Kidney epithelial cell (primary cell): ENCODE measurements around the gene PEX10. TPM values are rescaled to one million over a fixed set of nuclear protein-coding genes. Genes with fewer than 3 reads are reported as not detected.

Experiments used
- DNase-seq: peaks from one replicate; pipeline ENCODE4 v3.0.0-alpha.2; 2010; ENCODE audit warnings: low read depth
- H3K27me3 ChIP-seq: 2 replicates; pipeline ENCODE4 v1.6.0; 2011; ENCODE audit warnings: low read length; ENCODE audit not compliant: control insufficient read depth, insufficient read depth
- H3K36me3 ChIP-seq: 2 replicates; pipeline ENCODE4 v1.5.1; 2011; ENCODE audit warnings: low read length; ENCODE audit not compliant: control insufficient read depth, insufficient read depth
- H3K4me3 ChIP-seq: 2 replicates; pipeline ENCODE4 v1.5.1; 2011; ENCODE audit warnings: low read depth, mild to moderate bottlenecking, control low read depth, low read length
- total RNA-seq: library from RNA; depleted of rRNA; stranded (reverse); fragments of >200 nt; gene quantifications from 2 replicates; pipeline ENCODE4 v1.2.3, GENCODE V29; 2015
- TF ChIP-seq, protein P1 (sequence below): IDR thresholded peaks from 2 replicates; pipeline ENCODE4 v1.5.1; 2011; ENCODE audit warnings: mild to moderate bottlenecking, moderate library complexity, low read length, control low read depth, inconsistent platforms; ENCODE audit not compliant: insufficient read depth, poor library complexity, severe bottlenecking

Gene PEX10
- total RNA-seq, 1 donor from 2014 or later = 50.4 TPM

- H3K4me3 ChIP-seq = no peak overlapping the region
- no peak for DNase-seq
- TF ChIP-seq, protein P1, sequence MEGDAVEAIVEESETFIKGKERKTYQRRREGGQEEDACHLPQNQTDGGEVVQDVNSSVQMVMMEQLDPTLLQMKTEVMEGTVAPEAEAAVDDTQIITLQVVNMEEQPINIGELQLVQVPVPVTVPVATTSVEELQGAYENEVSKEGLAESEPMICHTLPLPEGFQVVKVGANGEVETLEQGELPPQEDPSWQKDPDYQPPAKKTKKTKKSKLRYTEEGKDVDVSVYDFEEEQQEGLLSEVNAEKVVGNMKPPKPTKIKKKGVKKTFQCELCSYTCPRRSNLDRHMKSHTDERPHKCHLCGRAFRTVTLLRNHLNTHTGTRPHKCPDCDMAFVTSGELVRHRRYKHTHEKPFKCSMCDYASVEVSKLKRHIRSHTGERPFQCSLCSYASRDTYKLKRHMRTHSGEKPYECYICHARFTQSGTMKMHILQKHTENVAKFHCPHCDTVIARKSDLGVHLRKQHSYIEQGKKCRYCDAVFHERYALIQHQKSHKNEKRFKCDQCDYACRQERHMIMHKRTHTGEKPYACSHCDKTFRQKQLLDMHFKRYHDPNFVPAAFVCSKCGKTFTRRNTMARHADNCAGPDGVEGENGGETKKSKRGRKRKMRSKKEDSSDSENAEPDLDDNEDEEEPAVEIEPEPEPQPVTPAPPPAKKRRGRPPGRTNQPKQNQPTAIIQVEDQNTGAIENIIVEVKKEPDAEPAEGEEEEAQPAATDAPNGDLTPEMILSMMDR = no peak
Observed at GRCh38 chr1:2356401-2356800, 56.0 kb downstream of the PEX10 start.

DNA sequence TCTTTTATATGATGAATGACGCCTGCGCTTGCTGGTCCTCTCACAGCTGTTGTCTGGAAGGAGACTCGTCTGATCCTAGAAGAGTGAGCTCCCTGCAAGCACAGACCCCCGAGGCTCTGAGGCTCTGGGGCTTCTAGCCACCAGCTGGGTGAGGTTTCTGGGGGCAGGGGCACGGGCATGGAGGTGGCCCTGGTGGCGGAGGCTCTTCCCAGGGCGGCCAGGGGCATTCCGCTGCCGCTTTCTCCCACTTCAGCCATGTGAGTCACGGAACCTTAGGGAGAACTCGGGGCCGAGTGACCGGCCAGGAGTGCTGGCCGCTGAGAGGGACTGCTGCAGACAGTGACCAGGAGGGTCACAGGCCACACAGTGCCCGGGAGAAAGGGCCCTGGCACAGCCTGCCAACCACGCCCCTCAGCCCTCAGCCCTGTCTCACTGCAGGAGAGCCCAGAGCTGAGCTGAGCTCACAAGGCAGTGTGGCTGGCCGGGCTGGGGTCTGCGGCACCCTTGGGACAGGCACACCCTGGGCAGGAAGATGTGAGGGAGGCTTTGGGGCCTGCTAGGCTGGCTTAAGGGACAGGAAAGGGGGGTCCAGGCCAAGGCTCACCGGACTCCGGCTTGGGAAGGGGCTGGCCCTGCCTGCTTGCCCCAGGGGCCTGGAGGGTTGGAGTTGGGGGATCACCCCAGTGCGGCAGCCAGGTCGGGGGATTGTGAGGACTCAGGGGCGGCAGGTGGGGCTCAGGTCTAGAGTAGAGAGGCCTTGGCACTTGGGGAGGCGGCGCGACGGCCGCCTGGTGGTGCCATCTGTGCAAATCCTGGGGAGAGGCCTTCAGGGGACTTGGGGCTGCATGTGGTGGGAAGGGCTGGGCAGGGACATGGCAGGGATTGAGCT, 56.7 kb downstream of the PEX10 start:
- H3K36me3 ChIP-seq = no peaks in the 10 kb centered on the region
- H3K27me3 ChIP-seq = peaks cover 6% of the 10 kb centered on the region
- TF ChIP-seq, protein P1 = no peak
- DNase-seq = no peak
- no peak overlapping the region for H3K4me3 ChIP-seq

More at GRCh38 chr1:2356401-2356800, 56.0 kb downstream of the PEX10 start:
- peaks cover 6% of the 10 kb centered on the region for H3K27me3 ChIP-seq
- H3K36me3 ChIP-seq = no peaks in the 10 kb centered on the region

- H3K4me3 ChIP-seq = no peak overlapping the region
- TF ChIP-seq, protein P1 = no peak
Observed at GRCh38 chr1:2354511-2355372, 57.6 kb downstream of the PEX10 start.

More at GRCh38 chr1:2354511-2355372, 57.6 kb downstream of the PEX10 start:
- H3K36me3 ChIP-seq = no peaks in the 10 kb centered on the region
- no peak for DNase-seq
- H3K27me3 ChIP-seq = peaks cover 6% of the 10 kb centered on the region

Other genes starting within 250 kb of the PEX10 start
- 50.6 and 65.8 TPM in 2 replicates for gene FAAP20, start 217.8 kb downstream of the PEX10 start, total RNA-seq
- gene SKI, start 184.2 kb downstream of the PEX10 start, total RNA-seq = 26.9 and 33.8 TPM in 2 replicates
- 7.7 and 8.4 TPM in 2 replicates for gene MORN1, start 21.0 kb downstream of the PEX10 start, total RNA-seq
- gene RER1, start 20.7 kb downstream of the PEX10 start, total RNA-seq = 79.1 and 92.8 TPM in 2 replicates
- 0.07 and 0.92 TPM in 2 replicates for gene PLCH2, start 63.7 kb upstream of the PEX10 start, total RNA-seq
- 25.5 and 28.9 TPM in 2 replicates for gene PANK4, start 114.0 kb upstream of the PEX10 start, total RNA-seq
- 0.71 TPM in 1 of 2 replicates, not detected in the other for gene HES5, start 117.7 kb upstream of the PEX10 start, total RNA-seq
- 14.7 and 16.8 TPM in 2 replicates for gene TNFRSF14, start 143.8 kb upstream of the PEX10 start, total RNA-seq
- 42.0 and 46.6 TPM in 2 replicates for gene PRXL2B, start 174.2 kb upstream of the PEX10 start, total RNA-seq
- 1.9 TPM in 1 of 2 replicates, not detected in the other for gene MMEL1, start 220.5 kb upstream of the PEX10 start, total RNA-seq